H9 (cell line): ENCODE data around the gene MBL2. TPM values are rescaled to one million over a fixed set of nuclear protein-coding genes. Genes with fewer than 3 reads are reported as not detected.

Experiments
- DNase-seq: peaks from one replicate; pipeline ENCODE4 v3.0.0-alpha.2; 2017
- H2AFZ ChIP-seq: one replicate; pipeline ENCODE4 v1.6.1; 2013; ENCODE audit warnings: mild to moderate bottlenecking, low read length, control low read depth, moderate library complexity
- H2AK5ac ChIP-seq: 2 replicates; pipeline ENCODE4 v1.6.1; 2013; ENCODE audit warnings: low read length, control low read depth, mixed read lengths; ENCODE audit not compliant: insufficient read length
- H2BK120ac ChIP-seq: one replicate; pipeline ENCODE4 v1.6.1; 2013; ENCODE audit warnings: low read depth, mild to moderate bottlenecking, low read length, control low read depth, inconsistent platforms; ENCODE audit not compliant: poor library complexity, severe bottlenecking
- H2BK12ac ChIP-seq: 2 replicates; pipeline ENCODE4 v1.6.1; 2013; ENCODE audit warnings: low read length, control low read depth, mixed read lengths, low read depth; ENCODE audit not compliant: insufficient read length
- H2BK15ac ChIP-seq: 2 replicates; pipeline ENCODE4 v1.6.1; 2013; ENCODE audit warnings: low read depth, low read length, control low read depth
- H2BK20ac ChIP-seq: one replicate; pipeline ENCODE4 v1.6.1; 2013; ENCODE audit warnings: low read depth, mild to moderate bottlenecking, low read length, control low read depth, inconsistent platforms; ENCODE audit not compliant: poor library complexity, severe bottlenecking
- H2BK5ac ChIP-seq: 2 replicates; pipeline ENCODE4 v1.6.1; 2013; ENCODE audit warnings: low read length, control low read depth, mixed read lengths; ENCODE audit not compliant: insufficient read length
- H3K14ac ChIP-seq: 2 replicates; pipeline ENCODE4 v1.6.1; 2013; ENCODE audit warnings: low read length, control low read depth; ENCODE audit not compliant: insufficient read depth
- H3K18ac ChIP-seq: 2 replicates; pipeline ENCODE4 v1.6.1; 2013; ENCODE audit warnings: low read depth, mild to moderate bottlenecking, mixed read lengths, low read length, control low read depth; ENCODE audit not compliant: insufficient read length
- H3K23ac ChIP-seq: 2 replicates; pipeline ENCODE4 v1.6.1; 2013; ENCODE audit warnings: low read length, control low read depth, mixed read lengths, low read depth; ENCODE audit not compliant: insufficient read length
- H3K23me2 ChIP-seq: 2 replicates; pipeline ENCODE4 v1.6.1; 2013; ENCODE audit warnings: low read depth, mild to moderate bottlenecking, mixed read lengths, low read length, control low read depth; ENCODE audit not compliant: insufficient read length, poor library complexity, severe bottlenecking
- H3K27ac ChIP-seq: 2 replicates; pipeline ENCODE4 v1.5.1; 2013; ENCODE audit warnings: low read length, control low read depth, mixed read lengths, low read depth; ENCODE audit not compliant: insufficient read length
- H3K27me3 ChIP-seq: 2 replicates; pipeline ENCODE4 v1.6.1; 2013; ENCODE audit warnings: low read length, control low read depth, inconsistent platforms; ENCODE audit not compliant: insufficient read depth
- H3K4ac ChIP-seq: 2 replicates; pipeline ENCODE4 v1.6.1; 2013; ENCODE audit warnings: low read depth, mild to moderate bottlenecking, control low read depth, inconsistent platforms, low read length, moderate library complexity
- H3K4me1 ChIP-seq: 2 replicates; pipeline ENCODE4 v1.6.1; 2013; ENCODE audit warnings: low read length, control low read depth, inconsistent platforms; ENCODE audit not compliant: insufficient read depth
- H3K4me2 ChIP-seq: 2 replicates; pipeline ENCODE4 v1.6.1; 2013; ENCODE audit warnings: low read length, control low read depth, mixed read lengths; ENCODE audit not compliant: insufficient read length, insufficient read depth
- H3K56ac ChIP-seq: 2 replicates; pipeline ENCODE4 v1.6.1; 2013; ENCODE audit warnings: low read depth, mild to moderate bottlenecking, mixed read lengths, low read length, control low read depth; ENCODE audit not compliant: insufficient read length
- H3K79me1 ChIP-seq: 2 replicates; pipeline ENCODE4 v1.6.1; 2013; ENCODE audit warnings: low read depth, mild to moderate bottlenecking, moderate library complexity, low read length, control low read depth, inconsistent platforms; ENCODE audit not compliant: insufficient read depth, poor library complexity, severe bottlenecking
- H3K79me2 ChIP-seq: 2 replicates; pipeline ENCODE4 v1.6.1; 2013; ENCODE audit warnings: low read length, control low read depth, inconsistent platforms; ENCODE audit not compliant: insufficient read depth
- H3K9ac ChIP-seq: 2 replicates; pipeline ENCODE4 v1.6.1; 2013; ENCODE audit warnings: low read length, control low read depth, mixed read lengths; ENCODE audit not compliant: insufficient read length; ENCODE audit errors: extremely low read depth
- H3K9me3 ChIP-seq: one replicate; pipeline ENCODE4 v1.6.1; 2013; ENCODE audit warnings: low read depth, low read length, inconsistent platforms; ENCODE audit not compliant: control insufficient read depth
- H3T11ph ChIP-seq: one replicate; pipeline ENCODE4 v1.6.1; 2013; ENCODE audit warnings: mild to moderate bottlenecking, low read length, control low read depth, inconsistent platforms
- H4K20me1 ChIP-seq: one replicate; pipeline ENCODE4 v1.6.1; 2013; ENCODE audit not compliant: control insufficient read depth, insufficient read length, insufficient read depth
- H4K5ac ChIP-seq: 2 replicates; pipeline ENCODE4 v1.6.1; 2013; ENCODE audit warnings: low read depth, mild to moderate bottlenecking, mixed read lengths, low read length, control low read depth; ENCODE audit not compliant: insufficient read length
- H4K8ac ChIP-seq: replicated peaks from 2 replicates; pipeline ENCODE4 v1.6.1; 2013; ENCODE audit warnings: low read length, control low read depth, mixed read lengths, low read depth; ENCODE audit not compliant: insufficient read length
- H4K91ac ChIP-seq: 2 replicates; pipeline ENCODE4 v1.6.1; 2013; ENCODE audit warnings: low read depth, mild to moderate bottlenecking, moderate library complexity, mixed read lengths, low read length, control low read depth; ENCODE audit not compliant: insufficient read length
- H3K27ac Mint-ChIP-seq, 3 experiments: 2 replicates in 2 of 3; 3 replicates in 1 of 3; pipeline ENCODE4 v1.8.0; 2020 to 2021; ENCODE audit warnings: mixed read lengths in 3 of 3, mild to moderate bottlenecking in 1 of 3, moderate library complexity in 1 of 3
- H3K27me3 Mint-ChIP-seq: 2 replicates; pipeline ENCODE4 v1.8.0; 2021; ENCODE audit warnings: low read depth, mild to moderate bottlenecking, moderate library complexity, mixed read lengths
- H3K36me3 Mint-ChIP-seq, 3 experiments: 2 replicates in 2 of 3; 3 replicates in 1 of 3; pipeline ENCODE4 v1.8.0; 2020 to 2021; ENCODE audit warnings: low read depth in 3 of 3, mixed read lengths in 3 of 3; ENCODE audit not compliant: insufficient read depth in 1 of 3
- H3K4me1 Mint-ChIP-seq, 2 experiments: 2 replicates each; pipeline ENCODE4 v1.8.0; 2020; ENCODE audit warnings: mixed read lengths in 2 of 2
- H3K4me3 Mint-ChIP-seq, 2 experiments: 2 replicates in 1 of 2; 3 replicates in 1 of 2; pipeline ENCODE4 v1.8.0; 2020 to 2021; ENCODE audit warnings: mild to moderate bottlenecking in 2 of 2, mixed read lengths in 2 of 2, moderate library complexity in 1 of 2
- H3K9me3 Mint-ChIP-seq, 2 experiments: 2 replicates in 1 of 2; 3 replicates in 1 of 2; pipeline ENCODE4 v1.8.0; 2020; ENCODE audit warnings: mild to moderate bottlenecking in 2 of 2, mixed read lengths in 2 of 2, moderate library complexity in 1 of 2
- WGBS: extraction: QIAGEN DNeasy Blood & Tissue Kit; methylation state at CpG from one replicate; pipeline ENCODE4 v1.1.7; 2013; ENCODE audit warnings: missing lambda C conversion rate, low lambda C conversion rate, mixed read lengths; ENCODE audit not compliant: insufficient read length; ENCODE audit errors: extremely low coverage; 5-methylcytosine and 5-hydroxymethylcytosine counted together
- total RNA-seq: library from RNA; stranded (reverse); gene quantifications from 2 replicates; pipeline ENCODE4 v1.2.1, GENCODE V29; 2021
- TF ChIP-seq, protein P1 (sequence below): fragments of 200-600 bp; sonication (generic); conservative IDR thresholded peaks from 3 replicates; pipeline ENCODE4 v1.8.0; 2021; ENCODE audit warnings: antibody characterized with exemption, mild to moderate bottlenecking

The MBL2 gene
- total RNA-seq, 1 experiment from 2014 or later: not detected

DNA sequence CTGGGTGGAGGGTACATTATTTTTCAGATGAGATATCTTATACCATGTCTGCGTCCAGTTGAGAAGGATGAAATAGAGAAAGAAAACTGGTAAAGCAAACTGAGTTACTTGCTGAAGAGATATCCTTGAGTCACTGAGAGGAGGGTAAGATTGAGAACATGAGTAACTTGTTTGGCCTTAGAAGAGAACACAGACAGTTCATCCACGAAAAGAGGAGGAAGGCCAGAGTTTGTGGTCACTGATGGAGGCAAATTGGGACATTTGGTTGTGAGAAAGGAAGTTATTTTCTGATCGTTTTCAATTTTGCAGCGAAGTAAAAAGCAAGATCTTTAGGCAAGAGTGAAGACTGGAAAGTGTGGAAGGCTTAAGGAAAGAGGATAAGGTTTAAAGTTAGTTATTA, 15.6 kb downstream of the MBL2 start:
- no peak overlapping the region for H4K8ac ChIP-seq
- H3K4me1 Mint-ChIP-seq: no peaks in the 10 kb centered on the region
- no peak overlapping the region for H3T11ph ChIP-seq
- H3K18ac ChIP-seq: no peak overlapping the region
- H2BK5ac ChIP-seq: no peak overlapping the region
- H3K79me2 ChIP-seq: no peaks in the 10 kb centered on the region
- H3K4me3 Mint-ChIP-seq: no peak overlapping the region
- H2BK20ac ChIP-seq: no peak overlapping the region
- H3K27ac ChIP-seq: no peak overlapping the region
- no peaks in the 10 kb centered on the region for H4K20me1 ChIP-seq
- TF ChIP-seq, protein P1, sequence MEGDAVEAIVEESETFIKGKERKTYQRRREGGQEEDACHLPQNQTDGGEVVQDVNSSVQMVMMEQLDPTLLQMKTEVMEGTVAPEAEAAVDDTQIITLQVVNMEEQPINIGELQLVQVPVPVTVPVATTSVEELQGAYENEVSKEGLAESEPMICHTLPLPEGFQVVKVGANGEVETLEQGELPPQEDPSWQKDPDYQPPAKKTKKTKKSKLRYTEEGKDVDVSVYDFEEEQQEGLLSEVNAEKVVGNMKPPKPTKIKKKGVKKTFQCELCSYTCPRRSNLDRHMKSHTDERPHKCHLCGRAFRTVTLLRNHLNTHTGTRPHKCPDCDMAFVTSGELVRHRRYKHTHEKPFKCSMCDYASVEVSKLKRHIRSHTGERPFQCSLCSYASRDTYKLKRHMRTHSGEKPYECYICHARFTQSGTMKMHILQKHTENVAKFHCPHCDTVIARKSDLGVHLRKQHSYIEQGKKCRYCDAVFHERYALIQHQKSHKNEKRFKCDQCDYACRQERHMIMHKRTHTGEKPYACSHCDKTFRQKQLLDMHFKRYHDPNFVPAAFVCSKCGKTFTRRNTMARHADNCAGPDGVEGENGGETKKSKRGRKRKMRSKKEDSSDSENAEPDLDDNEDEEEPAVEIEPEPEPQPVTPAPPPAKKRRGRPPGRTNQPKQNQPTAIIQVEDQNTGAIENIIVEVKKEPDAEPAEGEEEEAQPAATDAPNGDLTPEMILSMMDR: no peak
- H2AFZ ChIP-seq: no peak overlapping the region
- no peak overlapping the region for H2BK12ac ChIP-seq
- H4K5ac ChIP-seq: no peak overlapping the region
- H3K23me2 ChIP-seq: no peaks in the 10 kb centered on the region
- H3K36me3 Mint-ChIP-seq: no peaks in the 10 kb centered on the region
- no peak overlapping the region for H2AK5ac ChIP-seq
- no peak overlapping the region for H3K14ac ChIP-seq
- no peak for DNase-seq
- no peak overlapping the region for H3K4ac ChIP-seq
- no peaks in the 10 kb centered on the region for H3K9me3 Mint-ChIP-seq
- H3K79me1 ChIP-seq: no peaks in the 10 kb centered on the region
- no peak overlapping the region for H3K9ac ChIP-seq
- H3K23ac ChIP-seq: no peak overlapping the region
- no peak overlapping the region for H3K27ac Mint-ChIP-seq
- no peaks in the 10 kb centered on the region for H3K4me1 ChIP-seq
- H3K27me3 Mint-ChIP-seq: no peaks in the 10 kb centered on the region; the same call in 1 of the 2 replicates
- no peak overlapping the region for H3K4me2 ChIP-seq
- H4K91ac ChIP-seq: no peak overlapping the region
- no peaks in the 10 kb centered on the region for H3K9me3 ChIP-seq
- no peak overlapping the region for H2BK15ac ChIP-seq
- H3K56ac ChIP-seq: no peak overlapping the region
- no peaks in the 10 kb centered on the region for H3K27me3 ChIP-seq
- H2BK120ac ChIP-seq: no peak overlapping the region
- WGBS: no CpG with 5 or more reads among the region's 4 CpGs
